ENCODE data around the gene POU2F1. TPM values are rescaled to one million over a fixed set of nuclear protein-coding genes. Genes with fewer than 3 reads are reported as not detected.

POU2F1 gene
- total and polyA plus RNA-seq, 2 donors (not counting 3 experiments of a cell fraction or from before 2014, with no cell fraction given): 6.0 to 12.9 TPM

DNA sequence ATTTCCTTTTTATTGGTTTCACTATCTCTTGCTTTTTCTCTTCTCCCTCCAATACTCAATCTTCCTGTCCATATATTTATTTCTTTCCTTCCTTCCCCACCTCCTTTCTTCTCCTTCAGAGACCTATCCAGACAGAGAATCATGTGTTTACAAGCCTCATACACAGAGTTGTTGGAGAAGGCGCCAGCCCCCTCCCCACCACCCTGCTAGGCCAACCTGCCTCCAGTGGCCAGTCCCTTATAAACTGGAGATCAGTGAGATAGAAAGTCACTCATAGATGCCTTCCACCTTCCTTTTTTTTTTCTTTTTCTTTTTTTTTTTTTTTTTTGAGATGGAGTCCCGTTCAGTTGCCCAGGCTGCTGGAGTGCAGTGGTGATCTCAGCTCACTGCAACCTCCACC, 244.3 kb downstream of the POU2F1 start:
- no peaks in the 10 kb centered on the region for H4K20me1 ChIP-seq (replicated peaks; ENCODE audit: control insufficient read depth, extremely low read depth, insufficient read depth, low read length)
- H3K79me2 ChIP-seq (ENCODE audit: control insufficient read depth, insufficient read depth, low read length): no peaks in the 10 kb centered on the region
- H3K9ac ChIP-seq (replicated peaks; ENCODE audit: extremely low read depth, insufficient read depth, low read length): no peak overlapping the region
- no peak overlapping the region for H3K27ac ChIP-seq (ENCODE audit: insufficient read depth, low read depth, low read length)
- DNase-seq (ENCODE audit: low read depth, low spot score) (no peak), FAIRE-seq (no peak)
- TF ChIP-seq MAX (IDR thresholded peaks at IDR 0.05; ENCODE audit: insufficient read depth, insufficient read length) (no peak), JUN (IDR thresholded peaks at IDR 0.05; ENCODE audit: borderline replicate concordance, insufficient read depth, insufficient read length, low read depth) (no peak), POLR2AphosphoS5 (IDR thresholded peaks at IDR 0.05; ENCODE audit: insufficient read depth, low read depth, low read length) (no peak), MYC (IDR thresholded peaks at IDR 0.05; ENCODE audit: low read depth, low read length) (no peak), GATA2 (IDR thresholded peaks at IDR 0.05; ENCODE audit: insufficient read depth, insufficient read length, low read depth, low read length) (no peak), EZH2 (IDR thresholded peaks at IDR 0.05; ENCODE audit: borderline replicate concordance, low read depth, low read length, severe bottlenecking) (no peak), FOS (IDR thresholded peaks at IDR 0.05; ENCODE audit: borderline replicate concordance, insufficient read depth, low read length) (no peak), POLR2A (IDR thresholded peaks at IDR 0.05; ENCODE audit: low read depth, low read length) (no peak), CTCF (IDR thresholded peaks at IDR 0.05; ENCODE audit: extremely low read depth in 1 of 2, insufficient read depth in 1 of 2, low read depth in 1 of 2, low read length in 2 of 2) (no peak)
- no peaks in the 10 kb centered on the region for H3K9me1 ChIP-seq (replicated peaks; ENCODE audit: control insufficient read depth, extremely low read depth, insufficient read depth, low read length)
- POLR2A ChIA-PET: no interaction called here
- H3K4me2 ChIP-seq (ENCODE audit: insufficient read depth, low read length): no peak overlapping the region
- no peak overlapping the region for H3K4me3 ChIP-seq (replicated peaks in 1 of 3; ENCODE audit: insufficient read depth in 1 of 3, low read depth in 1 of 3, low read length in 3 of 3)
- peaks cover 7 to 10% of the 10 kb centered on the region in 2 experiments for H3K27me3 ChIP-seq (ENCODE audit: control insufficient read depth in 2 of 2, insufficient read depth in 2 of 2, low read length in 2 of 2)
- dilution Hi-C loops (cut with MboI; ENCODE audit: extremely low pct_ligation_motif_present, low sequenced_read_pairs): no loop called here
- no peaks in the 10 kb centered on the region for H3K4me1 ChIP-seq (ENCODE audit: control insufficient read depth, extremely low read depth, insufficient read depth, low read length)
- H3K36me3 ChIP-seq (ENCODE audit: control insufficient read depth in 2 of 2, extremely low read depth in 1 of 2, insufficient read depth in 2 of 2, low read length in 2 of 2): no peaks in the 10 kb centered on the region
- CTCF ChIA-PET: no interaction called here
- no peak overlapping the region for H2AFZ ChIP-seq (ENCODE audit: low read depth, low read length)
- no peaks in the 10 kb centered on the region for H3K9me3 ChIP-seq (replicated peaks; ENCODE audit: control insufficient read depth, insufficient read depth, low read length)
- no TSS peak for BruUV-seq (replicated peaks)
- intact Hi-C loops (cut with micrococcal nuclease): no loop called here
